GM23338 (cell line): ENCODE measurements around the gene NDUFA13. TPM values are rescaled to one million over a fixed set of nuclear protein-coding genes. Genes with fewer than 3 reads are reported as not detected.

Source experiments
- ATAC-seq: fragments of 200-7000 bp; cut with Tn5 transposase; 3 replicates; pipeline ENCODE4 v1.9.1; 2020
- DNase-seq: peaks from one replicate; pipeline ENCODE4 v3.0.0-alpha.2; 2015; ENCODE audit warnings: low spot score
- H2AFZ ChIP-seq: fragments of 200-600 bp; sonication (generic); 2 replicates; pipeline ENCODE4 v1.8.0; 2016; ENCODE audit warnings: antibody characterized with exemption, mild to moderate bottlenecking, moderate library complexity
- H3F3A ChIP-seq: fragments of 200-600 bp; sonication (generic); replicated peaks from 2 replicates; pipeline ENCODE4 v1.8.0; 2017; ENCODE audit warnings: antibody characterized with exemption, mixed run types, low read depth
- H3K27ac ChIP-seq: fragments of 200-600 bp; sonication (generic); 2 replicates; pipeline ENCODE4 v1.6.1; 2016; ENCODE audit warnings: low read depth
- H3K27me3 ChIP-seq: fragments of 200-600 bp; sonication (generic); 2 replicates; pipeline ENCODE4 v1.8.0; 2016; ENCODE audit warnings: mild to moderate bottlenecking, mixed run types, moderate library complexity; ENCODE audit not compliant: insufficient read depth
- H3K36me3 ChIP-seq: fragments of 200-600 bp; sonication (generic); 2 replicates; pipeline ENCODE4 v1.8.0; 2016; ENCODE audit warnings: mild to moderate bottlenecking; ENCODE audit not compliant: insufficient read depth
- H3K4me1 ChIP-seq: fragments of 200-600 bp; sonication (generic); 2 replicates; pipeline ENCODE4 v1.8.0; 2016; ENCODE audit warnings: mild to moderate bottlenecking, moderate library complexity; ENCODE audit not compliant: insufficient read depth
- H3K4me2 ChIP-seq: fragments of 200-600 bp; sonication (generic); 2 replicates; pipeline ENCODE4 v1.7.1; 2017; ENCODE audit warnings: mixed run types
- H3K4me3 ChIP-seq: fragments of 200-600 bp; sonication (generic); 2 replicates; pipeline ENCODE4 v1.6.1; 2016; ENCODE audit warnings: mixed run types
- H3K79me2 ChIP-seq: fragments of 200-600 bp; sonication (generic); replicated peaks from 2 replicates; pipeline ENCODE4 v1.8.0; 2017; ENCODE audit warnings: mild to moderate bottlenecking; ENCODE audit not compliant: insufficient read depth
- H3K9me2 ChIP-seq: fragments of 200-600 bp; sonication (generic); 2 replicates; pipeline ENCODE4 v1.8.0; 2017; ENCODE audit not compliant: insufficient read depth
- H4K20me1 ChIP-seq: fragments of 200-600 bp; sonication (generic); replicated peaks from 2 replicates; pipeline ENCODE4 v1.8.0; 2017; ENCODE audit warnings: mild to moderate bottlenecking; ENCODE audit not compliant: insufficient read depth
- H3K27ac Mint-ChIP-seq: 2 replicates; pipeline ENCODE4 v1.8.0; 2020; ENCODE audit warnings: inconsistent platforms, mild to moderate bottlenecking, moderate library complexity, mixed read lengths
- H3K27me3 Mint-ChIP-seq: 3 replicates; pipeline ENCODE4 v1.8.0; 2022; ENCODE audit warnings: low read depth, mild to moderate bottlenecking, moderate library complexity, mixed read lengths, inconsistent platforms; ENCODE audit not compliant: insufficient read depth, poor library complexity
- H3K36me3 Mint-ChIP-seq: 3 replicates; pipeline ENCODE4 v1.8.0; 2021; ENCODE audit warnings: low read depth, mild to moderate bottlenecking, inconsistent platforms, moderate library complexity, mixed read lengths
- H3K4me1 Mint-ChIP-seq: 3 replicates; pipeline ENCODE4 v1.8.0; 2020; ENCODE audit warnings: mild to moderate bottlenecking, inconsistent platforms, mixed read lengths
- H3K4me3 Mint-ChIP-seq: 3 replicates; pipeline ENCODE4 v1.8.0; 2021; ENCODE audit warnings: moderate library complexity, mild to moderate bottlenecking, inconsistent platforms, mixed read lengths
- H3K9me3 Mint-ChIP-seq: 3 replicates; pipeline ENCODE4 v1.8.0; 2020; ENCODE audit warnings: moderate library complexity, mild to moderate bottlenecking, inconsistent platforms, mixed read lengths
- CREB1 ChIP-seq: fragments of 250-450 bp; sonication (Bioruptor Pico); IDR thresholded peaks from 2 replicates; pipeline ENCODE4 v1.5.0; 2020; ENCODE audit warnings: low read depth, mild to moderate bottlenecking, moderate library complexity
- CTCF ChIP-seq, 2 experiments: fragments of 200-600 bp in 1 of 2; sonication (generic) in 1 of 2; conservative IDR thresholded peaks; 2 replicates each; pipeline versions ENCODE4 v1.5.1 to v1.6.1; 2016 to 2017; ENCODE audit warnings: antibody characterized with exemption in 2 of 2, low read depth in 2 of 2, mild to moderate bottlenecking in 2 of 2, moderate library complexity in 1 of 2
- ETS1 ChIP-seq: IDR thresholded peaks from 2 replicates; pipeline ENCODE4 v1.6.1; 2016; ENCODE audit warnings: antibody characterized with exemption
- EZH2 ChIP-seq: fragments of 200-600 bp; sonication (generic); IDR thresholded peaks from one replicate; pipeline ENCODE4 v1.8.0; 2017; ENCODE audit warnings: antibody characterized with exemption, mild to moderate bottlenecking, low read depth; ENCODE audit not compliant: unreplicated experiment
- JUNB ChIP-seq: IDR thresholded peaks from one replicate; pipeline ENCODE4 v1.6.1; 2016; ENCODE audit warnings: antibody characterized with exemption; ENCODE audit not compliant: unreplicated experiment
- NANOG ChIP-seq: IDR thresholded peaks from 2 replicates; pipeline ENCODE4 v1.6.1; 2016; ENCODE audit warnings: antibody characterized with exemption, borderline replicate concordance
- REST ChIP-seq: IDR thresholded peaks from one replicate; pipeline ENCODE4 v1.6.1; 2018; ENCODE audit warnings: antibody characterized with exemption; ENCODE audit not compliant: unreplicated experiment
- STAT1 ChIP-seq: IDR thresholded peaks from one replicate; pipeline ENCODE4 v1.6.1; 2016; ENCODE audit warnings: antibody characterized with exemption; ENCODE audit not compliant: unreplicated experiment
- ZNF114 ChIP-seq: fragments of 250-450 bp; sonication (Bioruptor Pico); IDR thresholded peaks from 2 replicates; pipeline ENCODE4 v1.5.0; 2020; ENCODE audit warnings: mild to moderate bottlenecking, moderate library complexity
- ZNF331 ChIP-seq: fragments of 250-450 bp; sonication (Bioruptor Pico); IDR thresholded peaks from 2 replicates; pipeline ENCODE4 v1.5.0; 2020; ENCODE audit warnings: low read depth, mild to moderate bottlenecking, moderate library complexity
- ZNF462 ChIP-seq: fragments of 250-450 bp; sonication (Bioruptor Pico); IDR thresholded peaks from 2 replicates; pipeline ENCODE4 v1.5.0; 2020; ENCODE audit warnings: mild to moderate bottlenecking, moderate library complexity
- polyA plus RNA-seq: library from polyadenylated mRNA; unstranded; fragments of >200 nt; fragmentation: Nextera tagmentation; extraction: Ambion mirVana; gene quantifications from 2 replicates; pipeline ENCODE4 v1.2.1, GENCODE V29; 2016
- total RNA-seq: library from RNA; depleted of rRNA; stranded (reverse); fragments of >200 nt; shearing (Covaris generic); gene quantifications from 2 replicates; pipeline ENCODE4 v1.2.3, GENCODE V29; 2014

NDUFA13 gene
- total and polyA plus RNA-seq, 2 experiments from 2014 or later: 143 to 598 TPM

GRCh38 chr19:19543101-19543500, 27.1 kb downstream of the NDUFA13 start (continued):
- no peak for TF ChIP-seq REST

GRCh38 chr19:19543640-19544039, 27.6 kb downstream of the NDUFA13 start:
- Mint-ChIP-seq H3K36me3 (no peaks in the 10 kb centered on the region; the same call in 2 of the 3 replicates), H3K27ac (no peak overlapping the region), H3K9me3 (no peaks in the 10 kb centered on the region; the same call in 2 of the 3 replicates), H3K27me3 (peaks cover 14% of the 10 kb centered on the region), H3K4me1 (peaks cover 6% of the 10 kb centered on the region), H3K4me3 (no peak overlapping the region)
- Histone ChIP-seq H3K27ac (no peak overlapping the region), H3K9me2 (no peaks in the 10 kb centered on the region), H4K20me1 (0 out of 2 replicates have a peak, but pooled peaks cover 4% of the 10 kb centered on the region), H3K4me1 (peaks cover 3% of the 10 kb centered on the region; the same call in 1 of the 2 replicates), H3F3A (0 out of 2 replicates have a peak, but pooled peaks cover 6% of the 10 kb centered on the region), H2AFZ (no peak overlapping the region), H3K4me3 (no peak overlapping the region), H3K4me2 (no peak overlapping the region), H3K27me3 (peaks cover 20% of the 10 kb centered on the region), H3K36me3 (no peaks in the 10 kb centered on the region), H3K79me2 (no peaks in the 10 kb centered on the region)
- TF ChIP-seq CREB1 (CRISPR knock-in tag) (no peak), EZH2 (no peak), ZNF114 (no peak), ZNF462 (CRISPR knock-in tag) (no peak), ZNF331 (CRISPR knock-in tag) (no peak), CTCF (conservative IDR thresholded peaks at IDR 0.05; ENCODE audit: low read depth in 2 of 2) (no peak), STAT1 (no peak), JUNB (no peak), NANOG (no peak), ETS1 (no peak)
- DNase-seq (no peak), ATAC-seq (no peak)
